ENCODE data around the gene FRS2. TPM values are rescaled to one million over a fixed set of nuclear protein-coding genes. Genes with fewer than 3 reads are reported as not detected.

The FRS2 gene
- total RNA-seq, 1 donor, result 64.4 TPM

GRCh38 chr12:69440016-69440415 lies 30.2 kb upstream of the FRS2 start:
- TF ChIP-seq CTCF (IDR thresholded peaks at IDR 0.05; ENCODE audit: extremely low read depth, low read depth, low read length), result no peak

GRCh38 chr12:69440886-69441285 lies 29.3 kb upstream of the FRS2 start:
- H3K79me2 ChIP-seq (ENCODE audit: insufficient read depth, low read length), result no peaks in the 10 kb centered on the region
- H2AFZ ChIP-seq (ENCODE audit: low read length), result no peak overlapping the region
- no peaks in the 10 kb centered on the region for H3K27me3 ChIP-seq (ENCODE audit: insufficient read depth, low read length)
- no peak for DNase-seq (ENCODE audit: insufficient read length, low spot score, missing footprints)
- H3K36me3 ChIP-seq (ENCODE audit: insufficient read depth, low read length), result no peaks in the 10 kb centered on the region
- no peak for TF ChIP-seq CTCF (IDR thresholded peaks at IDR 0.05; ENCODE audit: extremely low read depth, low read depth, low read length)
- H3K27ac ChIP-seq (ENCODE audit: low read depth, low read length), result no peak overlapping the region
- H4K20me1 ChIP-seq (ENCODE audit: insufficient read depth, low read length), result no peaks in the 10 kb centered on the region
- H3K4me2 ChIP-seq (ENCODE audit: insufficient read depth, low read length), result no peak overlapping the region
- H3K9me3 ChIP-seq (ENCODE audit: low read depth, low read length), result no peaks in the 10 kb centered on the region
- no peak overlapping the region for H3K4me3 ChIP-seq (ENCODE audit: insufficient read depth, low read length)
- H3K4me1 ChIP-seq (ENCODE audit: insufficient read depth, low read length), result no peaks in the 10 kb centered on the region

More at GRCh38 chr12:69440016-69440415, 30.2 kb upstream of the FRS2 start:
- Histone ChIP-seq H3K27ac (ENCODE audit: low read depth, low read length) (no peak overlapping the region), H3K27me3 (ENCODE audit: insufficient read depth, low read length) (no peaks in the 10 kb centered on the region), H3K4me1 (ENCODE audit: insufficient read depth, low read length) (no peaks in the 10 kb centered on the region), H4K20me1 (ENCODE audit: insufficient read depth, low read length) (no peaks in the 10 kb centered on the region), H3K4me3 (ENCODE audit: insufficient read depth, low read length) (no peak overlapping the region), H2AFZ (ENCODE audit: low read length) (no peak overlapping the region), H3K9me3 (ENCODE audit: low read depth, low read length) (no peaks in the 10 kb centered on the region), H3K4me2 (ENCODE audit: insufficient read depth, low read length) (no peak overlapping the region), H3K36me3 (ENCODE audit: insufficient read depth, low read length) (no peaks in the 10 kb centered on the region), H3K79me2 (ENCODE audit: insufficient read depth, low read length) (no peaks in the 10 kb centered on the region)
- DNase-seq (ENCODE audit: insufficient read length, low spot score, missing footprints), result no peak

GRCh38 chr12:69442894-69443293 lies 27.3 kb upstream of the FRS2 start:
- H2AFZ ChIP-seq (ENCODE audit: low read length), result peak overlapping the region; percentile 48
- H3K27me3 ChIP-seq (ENCODE audit: insufficient read depth, low read length), result no peaks in the 10 kb centered on the region
- no peaks in the 10 kb centered on the region for H3K79me2 ChIP-seq (ENCODE audit: insufficient read depth, low read length)
- H3K4me2 ChIP-seq (ENCODE audit: insufficient read depth, low read length), result peak overlapping the region; percentile 15
- no peak overlapping the region for H3K27ac ChIP-seq (ENCODE audit: low read depth, low read length)
- no peak overlapping the region for H3K4me3 ChIP-seq (ENCODE audit: insufficient read depth, low read length)
- H3K36me3 ChIP-seq (ENCODE audit: insufficient read depth, low read length), result no peaks in the 10 kb centered on the region
- H3K4me1 ChIP-seq (ENCODE audit: insufficient read depth, low read length), result no peaks in the 10 kb centered on the region
- no peaks in the 10 kb centered on the region for H3K9me3 ChIP-seq (ENCODE audit: low read depth, low read length)
- no peaks in the 10 kb centered on the region for H4K20me1 ChIP-seq (ENCODE audit: insufficient read depth, low read length)
- DNase-seq (ENCODE audit: insufficient read length, low spot score, missing footprints), result no peak
- no peak for TF ChIP-seq CTCF (IDR thresholded peaks at IDR 0.05; ENCODE audit: extremely low read depth, low read depth, low read length)

- no peak for TF ChIP-seq CTCF (IDR thresholded peaks at IDR 0.05; ENCODE audit: extremely low read depth, low read depth, low read length)
- Histone ChIP-seq H3K4me2 (ENCODE audit: insufficient read depth, low read length) (no peak overlapping the region), H3K9me3 (ENCODE audit: low read depth, low read length) (no peaks in the 10 kb centered on the region), H3K27ac (ENCODE audit: low read depth, low read length) (no peak overlapping the region), H3K27me3 (ENCODE audit: insufficient read depth, low read length) (no peaks in the 10 kb centered on the region), H3K4me3 (ENCODE audit: insufficient read depth, low read length) (no peak overlapping the region), H3K4me1 (ENCODE audit: insufficient read depth, low read length) (no peaks in the 10 kb centered on the region), H3K36me3 (ENCODE audit: insufficient read depth, low read length) (no peaks in the 10 kb centered on the region), H2AFZ (ENCODE audit: low read length) (no peak overlapping the region), H4K20me1 (ENCODE audit: insufficient read depth, low read length) (no peaks in the 10 kb centered on the region), H3K79me2 (ENCODE audit: insufficient read depth, low read length) (no peaks in the 10 kb centered on the region)
- no peak for DNase-seq (ENCODE audit: insufficient read length, low spot score, missing footprints)
Observed at GRCh38 chr12:69443916-69444315, 26.3 kb upstream of the FRS2 start.
